HCT116 (cell line): ENCODE data around the gene UNC45A. TPM values are rescaled to one million over a fixed set of nuclear protein-coding genes. Genes with fewer than 3 reads are reported as not detected.

ENCODE experiments used
- ATAC-seq: fragments of 200-7000 bp; cut with Tn5 transposase; 2 replicates; pipeline ENCODE4 v1.9.1; 2020; ENCODE audit warnings: mild to moderate bottlenecking, moderate library complexity
- BruUV-seq: library from RNA; stranded (reverse); fragments of 400-500 nt; replicated peaks from 2 replicates; lab custom pipeline; 2021; lab: Mats Ljungman, UMichigan
- CTCF ChIA-PET: fragments of 300-600 bp; sonication (Branson Sonifier 250); formaldehyde crosslinking; loops from one replicate; lab custom pipeline; 2021; ENCODE audit warnings: antibody characterized with exemption; lab: Charles Lee
- POLR2A ChIA-PET: fragments of 300-600, 350-600 bp; sonication (Branson Sonifier 250); formaldehyde crosslinking; loops from one replicate; lab custom pipeline; 2021; ENCODE audit warnings: antibody characterized with exemption; lab: Charles Lee
- RAD21 ChIA-PET, 2 experiments: fragments of 300-600 bp; sonication (Branson Sonifier 250); formaldehyde crosslinking; loops; one replicate each; lab custom pipeline; 2023; ENCODE audit warnings: low total read pairs in 2 of 2; ENCODE audit not compliant: uncharacterized antibody in 2 of 2, unreplicated experiment in 2 of 2, low non-redundant PET in 1 of 2; lab: Charles Lee
- DNase-seq: peaks from one replicate; pipeline ENCODE4 v3.0.0-alpha.2; 2010; ENCODE audit warnings: low read depth, low spot score
- H2AFZ ChIP-seq: fragments of 200-600 bp; shearing (Covaris generic), sonication (generic); 2 replicates; pipeline ENCODE4 v1.6.1; 2017; ENCODE audit warnings: low read depth, mixed run types, mixed read lengths, antibody characterized with exemption, low read length; ENCODE audit not compliant: poor library complexity, severe bottlenecking
- H3K27ac ChIP-seq: 2 replicates; pipeline ENCODE4 v1.5.1; 2012; ENCODE audit warnings: low read depth, low read length
- H3K27me3 ChIP-seq: fragments of 200-600 bp; sonication (generic); 2 replicates; pipeline ENCODE4 v1.6.1; 2016; ENCODE audit warnings: mixed run types, low read length, mixed read lengths; ENCODE audit not compliant: insufficient read depth
- H3K36me3 ChIP-seq, 2 experiments: fragments of 200-500 bp in 1 of 2; fragments of 200-600 bp in 1 of 2; sonication (Bioruptor generic) in 1 of 2; sonication (generic) in 1 of 2; 2 replicates each; pipeline versions ENCODE4 v1.5.1 to v1.6.1; 2014 to 2016; ENCODE audit warnings: low read length in 2 of 2, inconsistent platforms in 1 of 2, mixed read lengths in 1 of 2, mixed run types in 1 of 2; ENCODE audit not compliant: insufficient read depth in 2 of 2, control insufficient read depth in 1 of 2
- H3K4me1 ChIP-seq, 2 experiments: fragments of 200-600 bp in 1 of 2; sonication (generic) in 1 of 2; 2 replicates each; pipeline versions ENCODE4 v1.5.1 to v1.6.1; 2012 to 2017; ENCODE audit warnings: low read length in 2 of 2, inconsistent platforms in 1 of 2, mild to moderate bottlenecking in 1 of 2, mixed read lengths in 1 of 2, mixed run types in 1 of 2, moderate library complexity in 1 of 2; ENCODE audit not compliant: insufficient read depth in 2 of 2, control insufficient read depth in 1 of 2
- H3K4me2 ChIP-seq: fragments of 200-600 bp; sonication (generic); 2 replicates; pipeline ENCODE4 v1.6.1; 2017; ENCODE audit warnings: mixed run types, low read length, mixed read lengths
- H3K4me3 ChIP-seq, 2 experiments: fragments of 200-600 bp in 1 of 2; sonication (generic) in 1 of 2; replicated peaks in 1 of 2; 2 replicates each; pipeline ENCODE4 v1.5.1; 2011 to 2016; ENCODE audit warnings: low read length in 2 of 2, control low read depth in 1 of 2, low read depth in 1 of 2, mild to moderate bottlenecking in 1 of 2, mixed read lengths in 1 of 2, mixed run types in 1 of 2
- H3K79me2 ChIP-seq: fragments of 200-600 bp; sonication (generic); 2 replicates; pipeline ENCODE4 v1.6.1; 2017; ENCODE audit warnings: mild to moderate bottlenecking, mixed run types, low read length, moderate library complexity, mixed read lengths; ENCODE audit not compliant: insufficient read depth
- H3K9ac ChIP-seq: fragments of 200-600 bp; sonication (generic); 2 replicates; pipeline ENCODE4 v1.6.1; 2016; ENCODE audit warnings: low read length, mixed read lengths
- H3K9me2 ChIP-seq: fragments of 200-600 bp; sonication (generic), shearing (Covaris generic); 2 replicates; pipeline ENCODE4 v1.6.1; 2017; ENCODE audit warnings: mixed run types, mild to moderate bottlenecking, moderate library complexity; ENCODE audit not compliant: insufficient read depth
- H3K9me3 ChIP-seq, 2 experiments: fragments of 200-500 bp in 1 of 2; fragments of 200-600 bp in 1 of 2; sonication (Bioruptor generic) in 1 of 2; sonication (generic) in 1 of 2; 2 replicates each; pipeline ENCODE4 v1.6.1; 2014 to 2017; ENCODE audit warnings: low read length in 2 of 2, mixed read lengths in 2 of 2, inconsistent platforms in 1 of 2, low read depth in 1 of 2, mild to moderate bottlenecking in 1 of 2, mixed run types in 1 of 2, moderate library complexity in 1 of 2; ENCODE audit not compliant: control insufficient read depth in 1 of 2, insufficient read depth in 1 of 2
- H4K20me1 ChIP-seq: fragments of 200-600 bp; sonication (generic), shearing (Covaris generic); 2 replicates; pipeline ENCODE4 v1.6.1; 2017; ENCODE audit warnings: mixed run types, mild to moderate bottlenecking, moderate library complexity; ENCODE audit not compliant: insufficient read depth
- ATF3 ChIP-seq: IDR thresholded peaks from 2 replicates; pipeline ENCODE4 v1.6.1; 2012
- CBX3 ChIP-seq: IDR thresholded peaks from 2 replicates; pipeline ENCODE4 v1.6.1; 2012; ENCODE audit warnings: low read depth
- CEBPB ChIP-seq: IDR thresholded peaks from 2 replicates; pipeline ENCODE4 v1.6.1; 2012; ENCODE audit warnings: low read depth
- CTCF ChIP-seq, 3 experiments: fragments of 200-600 bp in 1 of 3; sonication (generic) in 1 of 3; IDR thresholded peaks in 2 of 3; conservative IDR thresholded peaks in 1 of 3; 2 replicates each; pipeline ENCODE4 v1.5.1; 2012 to 2017; ENCODE audit warnings: low read depth in 2 of 3, low read length in 2 of 3, antibody characterized with exemption in 1 of 3, borderline replicate concordance in 1 of 3, control low read depth in 1 of 3, mild to moderate bottlenecking in 1 of 3, mixed read lengths in 1 of 3, mixed run types in 1 of 3, moderate library complexity in 1 of 3; ENCODE audit not compliant: insufficient read depth in 1 of 3
- EZH2 ChIP-seq: fragments of 200-600 bp; sonication (generic); IDR thresholded peaks from 2 replicates; pipeline ENCODE4 v1.6.1; 2017; ENCODE audit warnings: antibody characterized with exemption, mixed run types
- FOSL1 ChIP-seq: IDR thresholded peaks from 2 replicates; pipeline ENCODE4 v1.6.1; 2012; ENCODE audit warnings: low read depth
- JUND ChIP-seq: IDR thresholded peaks from 2 replicates; pipeline ENCODE4 v1.6.1; 2012
- MAX ChIP-seq: IDR thresholded peaks from 2 replicates; pipeline ENCODE4 v1.6.1; 2012
- POLR2A ChIP-seq: IDR thresholded peaks from 2 replicates; pipeline ENCODE4 v1.7.0; 2011; ENCODE audit warnings: borderline replicate concordance; ENCODE audit not compliant: insufficient read depth, insufficient read length; ENCODE audit errors: extremely low read depth
- RAD21 ChIP-seq: IDR thresholded peaks from 2 replicates; pipeline ENCODE4 v1.6.1; 2012; ENCODE audit warnings: low read depth, mild to moderate bottlenecking
- REST ChIP-seq: IDR thresholded peaks from 2 replicates; pipeline ENCODE4 v1.6.1; 2012; ENCODE audit warnings: low read depth
- SP1 ChIP-seq: IDR thresholded peaks from 2 replicates; pipeline ENCODE4 v1.6.1; 2012; ENCODE audit warnings: low read depth
- TCF7L2 ChIP-seq: IDR thresholded peaks from 2 replicates; pipeline ENCODE4 v1.7.0; 2011; ENCODE audit warnings: borderline replicate concordance, inconsistent platforms; ENCODE audit not compliant: insufficient read depth, insufficient read length; ENCODE audit errors: extremely low read depth
- YY1 ChIP-seq: IDR thresholded peaks from 2 replicates; pipeline ENCODE4 v1.6.1; 2011; ENCODE audit warnings: low read length, low read depth, moderate library complexity, mild to moderate bottlenecking; ENCODE audit not compliant: insufficient replicate concordance; ENCODE audit errors: extremely low read depth
- ZBTB33 ChIP-seq: IDR thresholded peaks from 2 replicates; pipeline ENCODE4 v1.6.1; 2011; ENCODE audit warnings: mild to moderate bottlenecking, low read length, moderate library complexity; ENCODE audit not compliant: insufficient replicate concordance; ENCODE audit errors: extremely low read depth
- ZFX ChIP-seq: fragments of 450-650 bp; IDR thresholded peaks from 2 replicates; pipeline ENCODE4 v1.6.1; 2017
- ZNF274 ChIP-seq: fragments of 200-500 bp; sonication (Bioruptor generic); IDR thresholded peaks from 2 replicates; pipeline ENCODE4 v1.6.1; 2014; ENCODE audit warnings: mild to moderate bottlenecking, low read depth, low read length, inconsistent platforms
- intact Hi-C: fragments of 100-400 bp; cut with micrococcal nuclease; formaldehyde crosslinking; loops from 2 replicates; pipeline ENCODE4 v1.10.0; 2022
- total RNA-seq: library from RNA; stranded (reverse); gene quantifications from one replicate; pipeline ENCODE4 v1.2.1, GENCODE V29; 2021; ENCODE audit not compliant: unreplicated experiment

UNC45A gene
- total RNA-seq, 1 experiment from 2014 or later: 95.4 TPM

GRCh38 chr15:90994417-90995311 lies 59.6 kb downstream of the UNC45A start, which contains the start of gene PRC1:
PRC1 (minus strand) TSS chr15:90994535; CDS start chr15:90994417, 118 bp downstream.
- Histone ChIP-seq H3K4me3 (peak within 1 kb of the TSS; percentile 84 to 89), H3K4me2 (peak within 1 kb of the TSS; percentile 89), H3K27ac (peak within 1 kb of the TSS; percentile 91), H3K9ac (peak within 1 kb of the TSS; percentile 100), H2AFZ (peak within 1 kb of the TSS; percentile 36), H3K9me2 (no peaks in the 10 kb centered on the region), H4K20me1 (no peaks in the 10 kb centered on the region), H3K27me3 (no peaks in the 10 kb centered on the region), H3K79me2 (peaks cover 68% of the 10 kb centered on the region), H3K36me3 (peaks cover 16 to 26% of the 10 kb centered on the region in 2 experiments; a peak in 3 of 4 replicates), H3K4me1 (peaks cover 7 to 19% of the 10 kb centered on the region in 2 experiments), H3K9me3 (no peaks in the 10 kb centered on the region)
- intact Hi-C loops: loop anchor here (1.0 kb wide), 1 partner anchor 40 kb away; the partner anchor contains the start of gene RCCD1
- TSS peak; percentile 89 for BruUV-seq
- DNase-seq: peak; percentile 94
- CTCF ChIA-PET: interaction anchor here (0.6 to 1.0 kb wide), 3 partner anchors 10 to 253 kb away, joined by 3 to 5 read pairs (median 3); partner anchors contain the start of gene HDDC3
- POLR2A ChIA-PET: interaction anchor here (0.6 to 0.8 kb wide), 2 partner anchors 63 to 1906 kb away, joined by 3 read pairs; partner anchors contain the start of gene CHD2
- RAD21 ChIA-PET: no interaction called here
- ATAC-seq: peak; percentile 97
- TF ChIP-seq ZNF274: no peak
- TF ChIP-seq ZFX: peak; percentile 33; the same call in 1 of the 2 replicates
- TF ChIP-seq CEBPB: no peak
- no peak for TF ChIP-seq RAD21
- TF ChIP-seq ATF3: no peak
- no peak for TF ChIP-seq REST
- TF ChIP-seq CBX3: peak; percentile 53
- peak; percentile 51 for TF ChIP-seq JUND
- no peak for TF ChIP-seq FOSL1
- TF ChIP-seq EZH2: no peak
- peak; percentile 51 for TF ChIP-seq POLR2A
- peak; percentile 47 for TF ChIP-seq YY1
- peak; percentile 97 for TF ChIP-seq SP1
- no peak for TF ChIP-seq CTCF (IDR thresholded peaks at IDR 0.05 in 2 of 3, conservative IDR thresholded peaks at IDR 0.05 in 1 of 3; ENCODE audit: borderline replicate concordance in 1 of 3, insufficient read depth in 1 of 3, low read depth in 2 of 3, low read length in 2 of 3)
- peak; percentile 80 for TF ChIP-seq MAX
- peak; percentile 91 for TF ChIP-seq TCF7L2
- peak; percentile 82 for TF ChIP-seq ZBTB33
